Measurements from ENCODE around the gene GRAMD2B.

GRAMD2B gene

GRCh38 chr5:126520593-126520953 is 97.4 kb downstream of the GRAMD2B start:
- H3K4me3 ChIP-seq (ENCODE audit: low read length) = no peak overlapping the region
- DNase-seq (ENCODE audit: low read depth, low spot score) = no peak

GRCh38 chr5:126521130-126521529 is 97.9 kb downstream of the GRAMD2B start:
- H3K4me3 ChIP-seq (ENCODE audit: low read length) = no peak overlapping the region
- DNase-seq (ENCODE audit: low read depth, low spot score) = no peak

DNA sequence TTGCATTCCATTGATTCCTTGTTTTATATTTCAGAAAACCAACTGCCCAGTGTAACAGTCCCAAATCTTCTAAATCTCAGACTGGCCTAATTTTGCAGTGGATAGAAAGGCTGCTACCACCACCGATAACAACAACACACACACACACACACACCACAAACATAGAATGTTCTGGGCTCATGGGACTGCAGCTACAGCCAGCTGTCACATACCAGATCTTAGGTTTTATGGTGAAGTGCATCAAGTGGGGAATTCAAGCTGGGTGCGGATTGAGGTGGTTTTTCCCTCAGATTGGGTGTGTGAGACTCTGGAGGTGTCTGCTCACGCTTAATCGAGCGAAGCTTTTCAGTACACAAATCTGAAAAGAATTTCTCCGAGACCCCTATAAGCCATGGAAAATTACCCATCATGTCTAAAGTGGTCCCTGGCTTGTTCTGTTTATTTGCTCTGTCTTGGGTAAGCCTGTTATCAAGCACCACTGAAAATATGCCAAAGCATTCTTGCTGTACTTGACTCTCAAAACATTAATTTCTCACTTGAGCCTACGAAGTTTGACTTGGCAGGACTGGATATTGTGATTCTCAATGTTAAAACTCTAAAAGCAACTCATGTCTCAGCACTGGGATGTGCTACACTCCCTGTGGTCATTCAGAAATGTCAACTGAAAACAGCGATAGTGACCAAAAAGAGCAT is 100.8 kb downstream of the GRAMD2B start:
- H3K4me3 ChIP-seq (ENCODE audit: low read length) = no peak overlapping the region
- no peak for DNase-seq (ENCODE audit: low read depth, low spot score)

DNA sequence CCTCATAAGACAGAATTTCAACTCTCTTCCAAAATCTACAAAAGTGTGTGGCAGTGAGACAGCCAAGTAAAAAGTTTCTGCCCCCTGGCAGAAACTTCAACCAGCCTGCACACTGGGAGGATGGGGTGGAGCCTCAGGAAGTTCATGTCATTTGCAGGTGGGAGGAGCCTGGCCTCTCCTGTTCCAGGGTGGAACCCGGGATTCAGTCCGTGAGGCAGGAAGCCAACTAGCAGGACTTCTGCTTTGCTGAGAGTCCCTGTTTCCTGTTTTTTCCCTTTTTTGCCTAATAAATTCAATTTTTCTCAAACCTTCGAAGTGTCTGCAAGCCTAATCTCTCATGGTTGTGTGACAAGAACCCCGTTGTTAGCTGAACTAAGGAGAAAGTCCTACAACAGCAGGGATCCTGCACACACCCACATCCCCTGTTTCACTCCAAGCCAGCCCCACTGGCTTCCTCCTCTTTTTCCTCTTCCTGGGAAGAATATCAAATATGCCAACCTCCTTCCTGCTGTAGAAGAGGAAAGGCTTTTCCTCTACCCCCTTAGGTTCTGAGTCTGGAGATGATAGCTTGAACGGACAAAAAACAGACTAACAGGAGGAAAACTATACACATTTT is 102.5 kb downstream of the GRAMD2B start:
- DNase-seq (ENCODE audit: low read depth, low spot score) = no peak
- H3K4me3 ChIP-seq (ENCODE audit: low read length) = no peak overlapping the region

DNA sequence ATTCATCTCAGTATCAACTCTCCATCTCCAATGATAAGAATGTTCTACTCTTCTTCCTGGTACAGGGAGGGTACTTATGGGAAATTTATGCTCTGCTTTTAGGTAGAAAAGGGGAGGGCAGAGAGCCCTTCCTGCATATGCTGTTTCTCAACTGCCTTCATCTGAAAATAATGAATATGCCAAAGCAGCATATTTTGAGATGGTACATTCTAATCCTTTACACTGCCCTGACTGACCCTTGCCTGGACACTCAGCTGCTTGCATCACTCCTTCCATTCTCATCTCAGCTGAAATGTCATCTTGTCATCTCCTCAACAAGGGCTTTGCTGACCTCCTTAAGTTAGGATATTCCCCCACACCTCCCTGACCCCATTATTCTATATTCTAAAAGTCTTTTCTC is 103.3 kb downstream of the GRAMD2B start:
- no peak for DNase-seq (ENCODE audit: low read depth, low spot score)
- no peak overlapping the region for H3K4me3 ChIP-seq (ENCODE audit: low read length)

DNA sequence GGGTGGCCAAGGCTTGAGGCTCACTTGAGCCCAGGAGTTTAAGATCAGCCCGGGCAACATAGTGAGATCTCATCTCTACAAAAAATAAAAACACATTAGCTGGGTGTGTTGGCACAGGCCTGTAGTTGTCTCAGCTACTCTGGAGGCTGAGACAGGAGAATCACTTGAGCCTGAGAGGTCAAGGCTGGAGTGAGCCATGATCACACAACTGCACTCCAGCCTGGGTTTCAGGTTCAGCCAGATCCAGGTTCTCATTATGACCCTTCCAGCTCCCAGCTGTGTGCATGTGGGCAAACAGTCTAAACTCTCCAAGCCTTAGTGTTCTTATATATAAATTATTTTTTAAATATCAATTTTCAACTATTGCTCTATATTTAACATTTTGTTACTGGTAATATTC is 103.9 kb downstream of the GRAMD2B start:
- no peak overlapping the region for H3K4me3 ChIP-seq (ENCODE audit: low read length)
- DNase-seq (ENCODE audit: low read depth, low spot score) = no peak

DNA sequence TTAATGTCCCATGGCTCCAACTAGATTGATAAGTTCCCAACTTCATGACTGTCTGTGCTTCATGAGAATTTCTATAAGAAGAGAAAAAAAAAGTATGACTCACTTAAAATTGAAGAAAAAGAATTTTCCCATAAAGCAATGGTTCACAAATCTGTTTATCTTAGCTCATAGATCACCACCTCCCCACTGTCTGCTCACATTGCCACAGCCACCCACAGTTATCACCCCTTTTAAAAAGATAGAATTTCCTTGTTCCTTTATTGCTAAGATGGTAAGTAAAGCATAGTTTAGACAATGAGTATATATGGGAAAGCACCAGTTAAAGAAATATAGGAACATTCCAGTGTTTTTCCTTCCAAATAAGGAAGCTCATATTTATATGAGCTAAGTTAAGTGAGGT is 104.7 kb downstream of the GRAMD2B start:
- H3K4me3 ChIP-seq (ENCODE audit: low read length) = no peak overlapping the region
- DNase-seq (ENCODE audit: low read depth, low spot score) = no peak

- H3K4me3 ChIP-seq (ENCODE audit: low read length) = no peak overlapping the region
- DNase-seq (ENCODE audit: low read depth, low spot score) = no peak
These were observed 108.4 kb downstream of the GRAMD2B start for GRCh38 chr5:126531543-126532120.

- no peak for DNase-seq (ENCODE audit: low read depth, low spot score)
- no peak overlapping the region for H3K4me3 ChIP-seq (ENCODE audit: low read length)
These were observed 111.3 kb downstream of the GRAMD2B start for GRCh38 chr5:126534553-126534952.

DNA sequence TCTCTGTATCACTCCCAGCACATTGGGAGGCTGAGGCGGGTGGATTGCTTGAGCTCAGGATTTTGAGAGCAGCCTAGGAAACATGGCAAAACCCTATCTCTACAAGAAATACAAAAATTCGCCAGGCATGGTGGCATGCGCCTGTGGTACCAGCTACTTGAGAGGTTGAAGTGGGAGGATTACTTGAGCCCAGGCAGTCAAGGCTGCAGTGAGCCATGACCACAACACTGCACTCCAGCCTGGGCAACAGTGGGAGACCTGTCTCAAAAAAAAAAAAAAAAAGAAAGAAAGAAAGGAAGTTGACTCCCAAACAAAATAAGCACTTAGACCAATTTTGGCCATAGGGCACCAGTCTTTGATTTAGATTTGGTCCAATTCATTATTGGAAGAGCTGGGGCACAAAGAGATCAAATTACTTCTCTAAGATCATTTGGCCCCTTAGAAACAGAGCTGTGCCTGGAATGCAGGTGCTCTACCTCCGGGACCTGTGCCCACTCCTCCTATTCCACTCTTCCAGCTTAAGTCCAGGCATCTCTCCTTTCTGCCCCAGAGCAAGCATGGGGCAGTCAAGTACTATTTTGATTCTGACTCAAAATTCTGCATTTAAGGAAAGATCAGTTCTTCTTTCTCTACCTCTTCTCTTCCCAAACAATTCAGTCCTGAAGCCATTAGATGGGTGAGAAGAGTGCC is 112.8 kb downstream of the GRAMD2B start:
- no peak overlapping the region for H3K4me3 ChIP-seq (ENCODE audit: low read length)
- no peak for DNase-seq (ENCODE audit: low read depth, low spot score)

DNA sequence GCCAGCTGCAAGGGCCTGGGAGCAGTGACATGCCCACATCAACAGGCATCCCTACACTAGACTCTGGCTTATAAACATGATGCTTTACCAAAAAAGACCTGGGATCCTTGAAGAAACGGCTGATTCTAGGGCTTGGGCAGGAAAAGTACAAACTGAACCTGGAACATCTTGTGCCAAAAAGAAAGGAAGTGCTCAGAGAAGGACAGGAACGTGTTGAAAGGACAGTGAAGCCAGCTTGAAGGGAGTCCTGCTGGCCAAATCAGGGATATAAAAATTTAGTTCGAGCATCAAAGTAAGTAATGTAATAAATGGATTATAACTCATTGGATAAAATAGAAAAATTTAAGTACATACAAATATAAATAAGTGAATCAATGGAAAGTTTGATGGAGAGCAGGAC is 113.7 kb downstream of the GRAMD2B start:
- no peak for DNase-seq (ENCODE audit: low read depth, low spot score)
- H3K4me3 ChIP-seq (ENCODE audit: low read length) = no peak overlapping the region

DNA sequence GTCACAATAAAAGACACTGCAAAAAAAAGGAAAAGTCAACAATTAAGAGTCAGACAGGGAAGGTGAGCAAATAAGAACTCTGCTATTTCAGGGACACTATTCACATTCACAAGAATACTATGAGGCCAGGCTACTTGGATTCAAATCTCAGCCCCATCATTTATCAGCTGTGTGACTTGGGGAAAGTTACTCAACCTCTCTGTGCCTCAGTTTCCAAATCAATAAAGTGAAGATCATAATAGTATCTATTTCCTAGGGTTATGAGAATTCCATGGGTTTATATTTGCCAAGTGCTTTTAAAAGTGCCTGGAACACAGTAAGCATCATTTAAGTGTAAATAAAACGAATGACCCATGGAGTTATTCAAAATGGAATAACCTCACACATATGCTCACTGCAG is 115.4 kb downstream of the GRAMD2B start:
- DNase-seq (ENCODE audit: low read depth, low spot score) = no peak
- no peak overlapping the region for H3K4me3 ChIP-seq (ENCODE audit: low read length)

GRCh38 chr5:126540631-126541030 is 117.4 kb downstream of the GRAMD2B start:
- no peak for DNase-seq (ENCODE audit: low read depth, low spot score)
- no peak overlapping the region for H3K4me3 ChIP-seq (ENCODE audit: low read length)

GRCh38 chr5:126542441-126542840 is 119.2 kb downstream of the GRAMD2B start:
- DNase-seq (ENCODE audit: low read depth, low spot score) = no peak
- H3K4me3 ChIP-seq (ENCODE audit: low read length) = no peak overlapping the region

GRCh38 chr5:126543009-126543408 is 119.8 kb downstream of the GRAMD2B start:
- no peak overlapping the region for H3K4me3 ChIP-seq (ENCODE audit: low read length)
- DNase-seq (ENCODE audit: low read depth, low spot score) = no peak

- H3K4me3 ChIP-seq (ENCODE audit: low read length) = no peak overlapping the region
- DNase-seq (ENCODE audit: low read depth, low spot score) = no peak
These were observed 120.5 kb downstream of the GRAMD2B start for GRCh38 chr5:126543660-126544059.
